DMS53 treated with DMSO at 0.1 percent for 48 hours (cell line): ENCODE measurements around the gene FCN1.

Source experiments
- DNase-seq: peaks from one replicate; lab custom pipeline; 2025; ENCODE audit not compliant: unreplicated experiment; lab: John Stamatoyannopoulos, UW

The FCN1 gene

DNA sequence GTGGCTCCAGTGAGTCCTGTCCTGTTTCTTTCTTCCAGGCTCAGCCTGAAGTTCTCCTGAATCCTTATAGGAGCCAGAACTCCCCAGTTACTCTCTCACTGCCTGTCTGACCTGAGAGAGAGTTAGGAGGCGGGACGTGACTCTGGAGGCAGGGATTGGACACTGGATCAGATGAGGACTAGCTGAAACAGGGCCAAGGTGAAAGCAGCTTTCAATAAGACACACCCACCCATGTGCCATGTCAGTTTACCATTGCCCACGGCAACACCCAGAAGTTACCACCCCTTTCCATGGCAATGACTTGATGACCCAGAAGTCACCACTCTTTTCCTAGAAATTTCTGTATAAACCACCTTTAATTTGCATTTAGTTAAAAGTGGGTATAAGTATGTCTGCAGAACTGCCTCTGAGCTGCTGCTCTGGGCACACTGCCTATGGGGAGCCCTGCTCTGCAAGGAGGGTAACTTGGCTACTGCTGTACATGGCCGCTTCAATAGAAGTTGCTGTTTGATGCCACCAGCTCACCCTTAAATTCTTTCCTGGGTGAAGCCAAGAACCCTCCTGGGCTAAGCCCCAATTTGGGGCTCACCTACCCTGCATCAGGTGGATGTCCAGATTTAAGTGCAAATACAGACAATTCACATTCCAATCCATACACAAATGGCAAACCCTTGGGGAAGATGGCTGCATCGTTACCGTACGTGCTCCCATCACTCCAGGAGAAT is 23.4 kb downstream of the FCN1 start:
- no peak for DNase-seq

DNA sequence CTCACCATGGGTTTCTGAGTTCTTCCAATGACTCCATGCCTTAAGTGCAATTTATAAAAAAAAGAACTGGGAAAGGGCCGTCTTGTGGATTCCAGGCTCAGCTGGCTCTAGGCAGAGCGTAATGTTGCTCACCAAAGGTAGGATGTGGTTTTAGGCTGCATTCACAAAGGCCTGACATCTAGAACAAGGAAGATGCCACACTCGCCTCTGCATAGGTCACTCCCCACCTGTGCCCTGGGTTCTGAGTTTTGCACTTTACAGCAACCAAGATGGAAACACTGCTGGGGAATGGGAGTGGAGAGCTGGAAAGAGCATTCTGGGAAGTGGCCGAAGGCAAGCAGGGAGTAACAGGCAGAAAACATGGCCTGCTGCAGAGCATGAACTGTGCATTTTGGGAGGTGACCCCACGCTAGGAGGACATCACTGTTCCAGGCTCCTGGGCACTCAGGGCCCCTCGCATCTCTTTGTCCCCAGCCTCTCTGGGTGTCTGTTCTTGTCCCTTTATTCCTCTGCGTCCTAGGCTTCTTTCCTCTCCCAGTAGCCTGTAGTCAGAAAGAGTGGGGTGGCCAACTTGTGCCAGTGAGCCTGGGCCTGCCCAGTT is 24.8 kb downstream of the FCN1 start:
- no peak for DNase-seq

DNA sequence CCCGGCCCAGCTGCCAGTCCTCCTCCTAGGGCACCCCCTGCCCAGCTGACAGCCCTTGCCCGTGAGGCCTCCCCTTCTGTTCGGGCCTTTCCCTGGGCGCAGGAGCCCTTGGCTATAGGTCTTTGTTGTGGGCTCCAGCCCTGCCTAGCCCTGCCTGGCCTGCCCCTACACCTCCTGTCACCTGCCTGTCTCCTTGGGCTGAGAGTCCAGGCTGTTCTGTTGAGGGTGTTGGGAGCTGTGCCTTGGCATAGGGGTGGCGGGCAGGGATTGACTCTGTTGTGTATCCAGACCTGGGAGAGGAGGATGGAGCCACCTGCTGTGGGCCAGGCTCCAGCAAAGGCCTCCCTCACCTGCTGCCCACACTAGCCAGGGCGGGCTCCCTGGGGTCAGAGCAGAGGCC is 25.5 kb downstream of the FCN1 start:
- no peak for DNase-seq

DNA sequence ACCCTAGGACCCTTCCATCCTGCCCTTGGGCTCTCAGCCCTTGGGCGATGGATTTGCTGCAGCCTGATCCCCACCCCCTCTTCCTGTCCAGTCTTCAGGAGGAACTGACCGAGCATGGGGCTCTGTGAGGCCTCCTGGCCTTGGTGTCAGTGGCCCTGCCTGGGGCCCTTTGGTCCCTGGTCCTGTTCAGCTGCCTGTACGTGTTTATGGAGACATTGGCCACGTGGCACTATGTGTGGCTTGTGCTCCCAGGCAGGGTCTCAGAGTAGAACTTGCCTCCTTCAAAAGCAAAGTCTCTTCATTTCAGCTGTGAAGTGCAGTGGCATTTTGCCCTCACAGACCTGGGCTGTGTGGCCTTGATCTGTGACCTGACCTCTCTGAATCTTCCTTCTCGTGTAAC is 26.0 kb downstream of the FCN1 start:
- DNase-seq: no peak

DNA sequence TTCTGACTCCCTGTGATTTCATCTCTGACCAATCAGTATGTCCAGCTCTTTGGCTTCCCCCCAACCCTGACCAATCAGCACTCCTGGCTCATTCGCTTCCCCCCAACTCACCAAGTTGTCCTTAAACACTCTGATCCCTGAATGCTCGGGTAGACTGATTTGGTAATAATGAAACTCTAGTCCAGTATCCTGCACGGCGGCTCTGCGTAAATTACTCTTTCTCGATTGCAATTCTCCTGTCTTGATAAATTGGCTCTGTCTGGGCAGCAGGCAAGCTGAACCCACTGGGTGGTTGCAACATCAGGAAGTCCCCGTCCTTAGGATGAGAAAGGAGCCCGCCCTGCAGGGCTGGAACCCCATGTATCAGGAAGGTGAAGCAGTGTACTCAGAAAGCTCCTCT is 26.7 kb downstream of the FCN1 start:
- no peak for DNase-seq

DNA sequence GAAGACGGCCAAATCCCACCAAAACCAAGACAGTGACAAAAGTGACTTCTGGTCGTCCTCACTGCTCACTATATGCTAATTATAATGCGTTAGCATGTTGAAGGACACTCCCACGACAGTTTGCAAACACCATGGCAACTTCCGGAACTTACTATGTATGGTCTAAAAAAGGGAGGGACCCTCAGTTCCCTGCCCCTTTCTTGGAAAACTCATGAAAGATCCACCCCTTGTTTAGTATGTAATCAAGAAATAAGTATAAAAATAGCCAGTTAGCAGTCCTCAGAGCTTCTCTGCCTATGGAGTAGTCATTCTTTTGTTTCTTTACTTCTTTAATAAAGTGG is 27.6 kb downstream of the FCN1 start:
- DNase-seq: no peak

DNA sequence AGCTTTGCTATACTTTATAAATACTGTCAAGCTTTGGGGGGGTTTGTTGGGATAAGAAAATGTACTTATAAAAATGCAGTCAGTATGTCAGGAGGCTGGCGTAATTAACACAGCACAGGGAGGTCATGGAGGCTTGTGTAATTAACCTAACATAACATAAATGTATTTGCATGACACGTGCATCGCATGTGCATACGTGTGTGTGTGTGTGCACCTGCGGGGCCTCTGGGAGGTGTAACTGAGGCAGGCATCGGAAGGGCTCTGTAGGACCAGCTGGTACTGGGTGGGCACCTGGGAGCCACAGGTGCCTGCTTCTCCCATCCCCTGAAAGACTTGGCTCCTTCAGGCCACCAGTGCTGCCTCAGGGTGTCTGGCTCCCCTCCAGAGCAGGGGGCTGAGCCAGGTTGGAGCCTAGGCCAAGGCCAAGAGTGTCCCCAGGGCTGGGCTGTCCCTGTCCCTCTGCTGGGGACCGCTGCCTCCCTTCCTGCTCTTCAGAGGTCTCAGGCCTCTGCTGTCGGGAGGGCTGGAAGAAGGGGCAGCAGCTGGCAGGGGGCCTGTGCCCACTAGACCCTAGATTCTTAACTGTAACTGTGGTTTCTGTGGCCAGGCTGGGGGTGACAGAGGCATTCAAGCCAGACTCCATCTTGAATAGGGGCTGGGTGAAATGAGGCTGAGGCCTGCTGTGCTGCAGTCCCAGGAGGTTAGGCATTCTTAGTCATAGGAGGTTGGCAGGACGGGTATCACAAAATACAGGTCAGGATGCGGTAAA is 28.1 kb downstream of the FCN1 start:
- DNase-seq: no peak

DNA sequence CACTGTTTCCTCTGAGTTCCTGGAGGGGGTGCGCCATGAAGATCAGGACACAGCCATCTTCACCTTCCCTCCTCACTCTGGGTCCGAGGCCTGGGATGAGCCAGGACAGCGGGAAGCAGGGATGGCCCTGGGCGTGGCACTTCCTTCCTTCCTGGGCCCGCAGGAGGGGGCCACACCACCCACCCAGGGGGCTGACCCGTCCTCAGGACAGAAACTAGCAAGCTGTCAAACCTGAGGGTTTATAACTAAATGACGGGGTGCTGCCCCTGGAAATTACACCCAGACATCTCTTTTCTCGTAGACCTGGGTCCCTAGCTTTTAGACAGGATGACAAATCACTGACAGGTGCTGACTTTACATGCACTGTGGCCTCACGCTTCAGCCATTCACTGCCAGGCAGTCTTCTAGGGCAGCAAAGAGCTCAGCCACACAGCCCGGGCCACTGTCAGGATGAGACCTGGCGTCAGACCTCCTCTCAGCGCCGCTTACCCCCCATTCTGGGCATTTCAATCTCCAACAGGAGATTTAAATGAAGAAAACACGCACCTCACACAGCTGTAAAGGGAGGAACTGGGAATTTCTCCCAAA is 29.0 kb downstream of the FCN1 start:
- DNase-seq: no peak

DNA sequence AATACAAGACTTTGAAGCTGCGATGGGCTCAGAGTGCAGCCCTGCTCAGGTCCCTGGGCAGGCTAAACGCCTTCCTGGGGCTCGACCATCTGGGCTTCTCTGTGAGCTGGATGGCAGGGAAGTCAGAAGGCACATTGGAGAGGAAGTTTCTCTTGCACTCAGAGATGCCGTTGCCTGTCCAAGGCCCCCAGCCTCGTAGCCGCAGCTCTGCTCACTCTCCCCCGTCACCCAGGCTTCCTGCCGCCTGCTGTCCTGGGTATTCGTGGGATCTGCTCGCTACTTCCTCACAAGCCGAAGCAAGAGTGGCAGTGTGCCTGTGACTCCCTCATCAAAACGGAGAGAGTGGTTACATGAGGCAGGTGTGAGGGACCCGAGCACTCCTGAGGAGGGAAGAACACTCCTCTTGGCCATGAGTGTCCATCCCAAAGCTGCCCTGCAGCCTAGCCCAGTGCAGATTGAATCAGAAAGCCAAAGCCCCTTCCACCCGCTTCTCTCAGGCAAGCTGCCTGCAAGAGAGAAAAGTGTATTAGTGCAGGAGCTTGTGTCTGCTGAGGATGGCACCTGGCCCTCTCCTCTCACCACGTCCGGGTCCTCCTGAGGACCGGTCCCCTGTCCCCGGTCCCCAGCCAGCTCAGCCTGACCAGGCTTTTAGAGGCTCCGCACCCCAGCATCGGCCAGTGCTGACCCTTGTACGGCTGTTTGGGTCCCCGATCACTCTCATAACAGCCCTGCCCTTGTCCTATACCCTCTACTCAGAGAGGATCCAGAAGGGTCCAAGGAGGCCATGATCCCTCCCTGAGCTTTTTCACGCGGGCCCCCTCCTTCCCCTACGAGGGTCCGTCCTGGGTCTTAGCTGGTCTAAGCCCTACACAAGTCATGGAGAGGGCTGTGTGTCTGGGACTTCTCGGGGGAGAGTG is 29.8 kb downstream of the FCN1 start:
- DNase-seq: no peak

DNA sequence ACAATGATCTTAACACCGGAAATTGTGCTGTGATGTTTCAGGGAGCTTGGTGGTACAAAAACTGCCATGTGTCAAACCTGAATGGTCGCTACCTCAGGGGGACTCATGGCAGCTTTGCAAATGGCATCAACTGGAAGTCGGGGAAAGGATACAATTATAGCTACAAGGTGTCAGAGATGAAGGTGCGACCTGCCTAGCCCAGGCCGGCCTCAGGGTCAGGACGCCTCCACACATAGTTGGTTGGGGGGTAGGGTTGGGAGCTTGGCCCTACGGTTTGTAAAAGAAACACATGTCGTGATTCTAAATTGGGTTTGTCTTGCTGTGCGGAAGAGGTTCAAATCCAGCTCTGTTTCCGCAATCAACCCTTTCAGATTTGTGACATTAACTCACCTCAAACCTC is 30.5 kb downstream of the FCN1 start:
- no peak for DNase-seq

DNA sequence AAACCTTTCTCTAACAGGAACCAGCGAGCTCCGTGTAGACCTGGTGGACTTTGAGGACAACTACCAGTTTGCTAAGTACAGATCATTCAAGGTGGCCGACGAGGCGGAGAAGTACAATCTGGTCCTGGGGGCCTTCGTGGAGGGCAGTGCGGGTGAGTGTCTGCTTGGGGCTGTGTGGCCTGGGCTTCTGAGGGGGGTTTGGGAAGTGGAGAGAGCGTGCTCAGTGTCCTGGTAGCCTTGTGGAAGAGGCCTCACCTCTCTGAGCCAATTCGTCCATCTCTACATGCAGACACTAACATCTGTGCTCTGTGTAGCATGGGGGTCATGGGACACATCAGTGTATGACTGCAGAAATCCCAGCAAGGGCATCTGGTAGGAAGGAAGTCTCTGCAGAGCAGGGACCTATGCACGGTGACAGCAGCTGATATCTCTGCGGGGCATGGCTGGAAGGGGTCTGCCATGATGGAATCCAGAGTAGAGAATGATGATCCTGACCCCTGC is 31.2 kb downstream of the FCN1 start:
- no peak for DNase-seq

DNA sequence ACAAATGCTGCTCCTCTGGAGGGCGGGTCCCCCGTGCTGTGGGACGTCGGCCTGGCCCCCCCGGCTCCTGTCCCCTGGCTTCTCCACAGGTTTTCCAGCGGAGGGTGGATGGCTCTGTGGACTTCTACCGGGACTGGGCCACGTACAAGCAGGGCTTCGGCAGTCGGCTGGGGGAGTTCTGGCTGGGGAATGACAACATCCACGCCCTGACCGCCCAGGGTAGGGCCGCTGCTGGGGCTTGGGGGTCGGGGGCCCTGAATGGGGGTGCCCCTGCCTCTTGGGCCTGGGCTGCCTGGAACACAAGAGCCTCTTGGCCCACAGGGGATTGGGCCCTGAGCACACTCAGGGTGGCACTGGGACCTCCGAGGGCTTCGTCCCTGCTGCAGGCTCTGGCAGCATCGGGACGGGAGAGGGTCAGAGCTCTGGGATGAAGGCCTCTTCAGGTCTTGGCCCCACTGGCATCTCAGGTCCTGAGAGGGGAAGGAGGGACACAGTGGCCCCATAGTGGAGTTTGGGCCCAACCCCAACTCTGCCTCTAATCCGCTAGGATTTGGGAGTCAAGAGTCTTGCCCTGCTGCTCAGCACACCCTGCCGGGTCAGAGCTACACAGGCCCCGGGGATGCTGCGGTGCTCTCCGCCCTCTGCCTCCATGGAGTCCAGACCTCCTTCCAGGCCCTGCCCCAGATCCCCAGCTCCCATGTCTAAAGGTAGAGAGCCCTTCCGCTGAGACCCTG is 31.9 kb downstream of the FCN1 start:
- DNase-seq: no peak

DNA sequence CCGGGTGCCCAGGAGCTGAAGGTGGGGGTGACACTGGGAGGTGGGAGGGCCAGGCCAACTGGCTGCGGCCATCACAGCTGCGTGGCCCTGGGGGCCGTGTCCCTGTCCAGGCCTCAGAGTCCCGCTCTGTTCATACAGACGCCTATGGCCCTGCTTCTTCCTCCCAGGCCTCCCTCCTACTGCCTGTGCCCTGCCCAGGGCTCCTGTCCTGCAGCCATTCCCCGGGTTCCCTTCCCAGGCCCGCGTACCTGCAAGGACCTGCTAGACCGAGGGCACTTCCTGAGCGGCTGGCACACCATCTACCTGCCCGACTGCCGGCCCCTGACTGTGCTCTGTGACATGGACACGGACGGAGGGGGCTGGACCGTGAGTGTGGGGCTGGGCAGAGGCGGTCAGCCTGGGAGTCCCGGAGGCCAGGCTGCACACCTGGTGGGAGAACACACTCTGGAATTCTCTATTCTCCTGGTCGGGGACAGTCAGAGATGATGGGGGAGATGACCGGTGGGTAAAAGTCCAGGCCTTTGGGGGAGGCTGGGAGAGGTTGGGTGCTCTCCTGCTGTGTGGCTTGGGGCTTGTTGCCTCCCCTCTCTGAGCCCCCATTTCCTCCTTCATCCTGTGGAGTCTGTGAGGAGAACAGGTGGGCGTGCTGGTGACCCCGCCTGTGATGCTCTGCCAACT is 32.6 kb downstream of the FCN1 start:
- DNase-seq: no peak

DNA sequence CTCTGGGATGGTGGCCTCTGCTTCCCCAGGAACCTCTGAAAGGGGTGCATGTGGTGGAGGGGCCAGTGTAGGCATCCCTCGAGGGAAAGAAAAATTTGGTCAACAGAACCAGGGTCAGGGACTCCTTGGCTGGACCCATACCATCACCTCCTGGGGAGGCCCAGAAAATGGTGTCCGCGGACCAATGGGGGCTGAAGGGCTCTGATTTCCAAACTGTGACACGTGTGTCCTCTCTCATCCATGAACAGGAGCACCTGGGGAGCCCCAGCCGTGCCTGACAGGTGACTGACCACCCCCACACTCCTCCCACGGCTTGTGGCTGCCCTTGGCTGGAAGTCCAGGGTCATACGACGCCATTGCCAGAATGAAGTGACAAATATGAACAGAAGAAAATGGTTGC is 33.2 kb downstream of the FCN1 start:
- no peak for DNase-seq

DNA sequence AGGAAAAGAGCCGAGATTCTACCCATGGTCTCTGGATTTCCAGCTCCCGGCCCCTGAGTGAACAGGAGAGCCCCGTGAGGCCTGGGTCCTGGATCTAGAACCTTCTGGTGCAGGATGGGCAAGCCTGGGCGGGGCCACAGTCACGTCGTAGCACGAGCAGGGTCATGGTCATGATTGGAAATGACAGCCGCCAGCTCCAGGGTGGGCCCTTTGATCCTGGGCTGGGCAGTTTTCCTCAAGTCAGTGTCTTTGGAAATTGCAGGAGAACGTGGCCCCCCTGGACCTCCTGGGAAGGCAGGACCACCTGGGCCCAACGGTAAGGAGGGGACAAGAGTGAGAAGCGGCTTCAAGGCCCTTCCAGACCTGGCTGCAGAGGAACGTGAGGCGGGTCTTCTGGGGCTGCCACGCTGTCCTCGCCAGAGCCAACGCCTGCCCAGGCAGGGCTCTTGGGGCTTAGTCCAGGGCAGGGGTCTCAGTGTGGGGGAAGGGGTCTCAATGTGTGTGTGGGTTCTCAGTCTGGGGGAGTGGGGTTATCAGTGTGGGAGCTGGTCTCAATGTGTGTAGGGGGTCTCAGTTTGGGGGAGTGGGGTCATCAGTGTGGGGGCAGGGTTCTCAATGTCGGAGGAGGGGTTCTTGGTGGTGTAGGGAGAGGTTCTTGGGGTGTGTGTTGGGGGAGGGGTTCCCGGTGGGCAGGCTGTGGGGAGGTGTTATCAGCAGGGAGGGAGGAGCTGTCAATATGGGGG is 34.5 kb downstream of the FCN1 start:
- no peak for DNase-seq

DNA sequence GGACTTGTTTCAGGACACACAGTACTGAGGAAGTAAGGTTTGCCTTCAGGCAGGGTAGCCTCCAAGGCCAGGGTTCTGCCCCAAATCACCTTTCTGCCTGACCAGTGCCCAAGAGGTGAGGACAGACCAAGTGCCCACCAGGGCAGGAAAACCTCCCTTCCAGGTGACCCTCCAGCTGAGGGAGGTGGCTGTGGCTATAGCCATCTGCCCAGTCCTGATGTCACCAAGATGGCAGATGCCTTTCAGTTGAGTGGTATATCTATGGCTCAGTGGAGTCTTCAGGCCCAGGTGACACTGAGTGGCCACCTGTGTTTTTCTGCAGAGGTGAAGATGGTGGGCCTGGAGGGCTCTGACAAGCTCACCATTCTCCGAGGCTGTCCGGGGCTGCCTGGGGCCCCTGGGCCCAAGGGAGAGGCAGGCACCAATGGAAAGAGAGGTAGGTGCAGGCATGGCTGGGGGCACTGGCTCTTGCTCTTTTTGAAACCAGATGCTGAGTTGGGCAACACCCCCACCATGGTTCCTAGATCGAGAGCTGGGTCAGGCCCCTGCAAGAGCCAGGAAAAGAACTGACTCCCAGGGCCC is 35.4 kb downstream of the FCN1 start:
- no peak for DNase-seq

DNA sequence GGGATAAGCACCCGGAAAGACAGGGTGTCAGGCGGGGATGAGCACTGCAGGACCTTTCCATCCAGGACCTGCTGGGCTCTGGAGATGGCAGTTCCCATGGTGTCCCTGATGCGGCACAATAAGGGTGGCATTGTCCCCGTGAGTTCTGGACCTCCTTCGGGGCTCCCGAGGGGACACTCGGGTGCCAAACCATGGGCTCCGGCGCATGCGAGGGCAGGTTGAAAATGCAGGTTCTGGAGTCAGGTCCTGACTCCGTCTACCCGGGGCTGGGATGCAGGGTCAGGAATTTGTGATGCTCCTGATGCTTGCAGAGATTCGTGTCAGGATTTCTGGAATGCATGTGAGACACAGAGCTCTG is 36.4 kb downstream of the FCN1 start:
- DNase-seq: no peak

DNA sequence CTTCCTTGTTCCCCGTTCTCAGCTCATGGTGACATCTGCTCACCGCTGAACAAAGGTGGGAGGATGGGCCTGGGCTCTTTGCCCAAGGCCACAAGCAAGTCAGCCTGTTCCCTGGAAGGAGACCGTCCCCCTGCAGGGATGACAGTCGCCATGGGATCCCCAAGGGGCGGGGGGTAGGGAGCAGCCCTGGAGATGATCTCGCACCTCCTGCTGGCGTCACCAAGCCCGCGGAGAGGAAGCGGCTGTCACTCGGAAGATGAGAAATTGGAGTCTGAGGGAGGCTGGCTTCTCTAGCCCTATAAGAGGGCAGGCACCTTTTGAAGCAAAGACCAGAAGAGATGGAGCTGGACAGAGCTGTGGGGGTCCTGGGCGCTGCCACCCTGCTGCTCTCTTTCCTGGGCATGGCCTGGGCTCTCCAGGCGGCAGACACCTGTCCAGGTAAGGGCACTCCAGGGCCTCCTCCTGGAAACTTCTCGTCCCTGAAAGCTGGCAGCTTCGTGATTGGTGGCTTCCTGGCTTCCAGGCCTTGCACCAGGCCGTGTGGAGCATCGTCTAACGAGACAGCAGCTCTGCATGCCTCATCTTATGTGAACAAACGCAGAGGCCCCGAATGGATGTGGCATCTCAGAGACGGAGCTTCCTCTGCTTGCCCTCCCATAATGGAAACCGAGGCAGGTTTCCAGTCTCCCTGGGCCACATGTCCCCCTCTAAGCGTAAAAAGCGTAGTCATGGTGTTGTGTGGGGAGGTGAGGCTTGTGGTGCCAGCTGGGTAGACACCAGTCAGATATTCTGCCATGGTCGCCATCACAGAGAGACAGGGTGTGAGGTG is 37.0 kb downstream of the FCN1 start, which contains the start of gene FCN2:
Gene FCN2 (plus strand): TSS at position 327 of the 829 bp plus-strand sequence. CDS start 12 bp downstream, at position 339.
- DNase-seq: no peak
